ENCODE measurements around the gene OR5D14. TPM values are rescaled to one million over a fixed set of nuclear protein-coding genes. Genes with fewer than 3 reads are reported as not detected.

Gene OR5D14
- total and polyA plus RNA-seq, 2 of the 13 experiments (the other 11 are each of a cell fraction or from before 2014, with no cell fraction given) = not detected

DNA sequence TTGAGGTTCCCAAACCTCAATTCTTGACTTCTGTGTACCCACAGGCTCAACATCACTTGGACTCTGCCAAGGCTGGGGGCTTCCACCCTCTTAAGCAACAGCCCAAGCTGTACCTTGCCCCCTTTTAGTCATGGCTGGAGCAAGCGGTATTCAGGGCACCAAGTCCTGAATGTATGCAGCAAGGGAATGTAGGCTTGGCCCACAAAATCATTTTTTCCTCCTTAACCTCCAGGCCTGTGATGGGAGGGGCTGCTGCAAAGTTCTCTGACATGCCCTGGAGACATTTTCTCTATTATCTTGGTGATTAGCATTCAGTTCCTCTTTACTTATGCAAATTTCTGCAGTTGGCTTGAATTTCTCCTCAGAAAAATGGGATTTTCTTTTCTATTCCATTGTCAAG is 10.9 kb downstream of the OR5D14 start (continued):
- TF ChIP-seq SCMH1 (CRISPR knock-in tag; IDR thresholded peaks at IDR 0.05; ENCODE audit: borderline replicate concordance) (no peak), SP1 (IDR thresholded peaks at IDR 0.05) (no peak), SP1 (CRISPR knock-in tag; IDR thresholded peaks at IDR 0.05) (no peak), CBFB (CRISPR knock-in tag; IDR thresholded peaks at IDR 0.05) (no peak), ZNF138 (CRISPR knock-in tag; IDR thresholded peaks at IDR 0.05; ENCODE audit: low read depth) (no peak), ZBTB3 (CRISPR knock-in tag; IDR thresholded peaks at IDR 0.05; ENCODE audit: borderline replicate concordance, low read depth) (no peak), WIZ (CRISPR knock-in tag; IDR thresholded peaks at IDR 0.05) (no peak), SIX1 (CRISPR knock-in tag; IDR thresholded peaks at IDR 0.05; ENCODE audit: borderline replicate concordance) (no peak)
- TF ChIP-seq, protein P1, sequence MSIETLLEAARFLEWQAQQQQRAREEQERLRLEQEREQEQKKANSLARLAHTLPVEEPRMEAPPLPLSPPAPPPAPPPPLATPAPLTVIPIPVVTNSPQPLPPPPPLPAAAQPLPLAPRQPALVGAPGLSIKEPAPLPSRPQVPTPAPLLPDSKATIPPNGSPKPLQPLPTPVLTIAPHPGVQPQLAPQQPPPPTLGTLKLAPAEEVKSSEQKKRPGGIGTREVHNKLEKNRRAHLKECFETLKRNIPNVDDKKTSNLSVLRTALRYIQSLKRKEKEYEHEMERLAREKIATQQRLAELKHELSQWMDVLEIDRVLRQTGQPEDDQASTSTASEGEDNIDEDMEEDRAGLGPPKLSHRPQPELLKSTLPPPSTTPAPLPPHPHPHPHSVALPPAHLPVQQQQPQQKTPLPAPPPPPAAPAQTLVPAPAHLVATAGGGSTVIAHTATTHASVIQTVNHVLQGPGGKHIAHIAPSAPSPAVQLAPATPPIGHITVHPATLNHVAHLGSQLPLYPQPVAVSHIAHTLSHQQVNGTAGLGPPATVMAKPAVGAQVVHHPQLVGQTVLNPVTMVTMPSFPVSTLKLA (IDR thresholded peaks at IDR 0.05) = no peak
- TF ChIP-seq, protein P2, sequence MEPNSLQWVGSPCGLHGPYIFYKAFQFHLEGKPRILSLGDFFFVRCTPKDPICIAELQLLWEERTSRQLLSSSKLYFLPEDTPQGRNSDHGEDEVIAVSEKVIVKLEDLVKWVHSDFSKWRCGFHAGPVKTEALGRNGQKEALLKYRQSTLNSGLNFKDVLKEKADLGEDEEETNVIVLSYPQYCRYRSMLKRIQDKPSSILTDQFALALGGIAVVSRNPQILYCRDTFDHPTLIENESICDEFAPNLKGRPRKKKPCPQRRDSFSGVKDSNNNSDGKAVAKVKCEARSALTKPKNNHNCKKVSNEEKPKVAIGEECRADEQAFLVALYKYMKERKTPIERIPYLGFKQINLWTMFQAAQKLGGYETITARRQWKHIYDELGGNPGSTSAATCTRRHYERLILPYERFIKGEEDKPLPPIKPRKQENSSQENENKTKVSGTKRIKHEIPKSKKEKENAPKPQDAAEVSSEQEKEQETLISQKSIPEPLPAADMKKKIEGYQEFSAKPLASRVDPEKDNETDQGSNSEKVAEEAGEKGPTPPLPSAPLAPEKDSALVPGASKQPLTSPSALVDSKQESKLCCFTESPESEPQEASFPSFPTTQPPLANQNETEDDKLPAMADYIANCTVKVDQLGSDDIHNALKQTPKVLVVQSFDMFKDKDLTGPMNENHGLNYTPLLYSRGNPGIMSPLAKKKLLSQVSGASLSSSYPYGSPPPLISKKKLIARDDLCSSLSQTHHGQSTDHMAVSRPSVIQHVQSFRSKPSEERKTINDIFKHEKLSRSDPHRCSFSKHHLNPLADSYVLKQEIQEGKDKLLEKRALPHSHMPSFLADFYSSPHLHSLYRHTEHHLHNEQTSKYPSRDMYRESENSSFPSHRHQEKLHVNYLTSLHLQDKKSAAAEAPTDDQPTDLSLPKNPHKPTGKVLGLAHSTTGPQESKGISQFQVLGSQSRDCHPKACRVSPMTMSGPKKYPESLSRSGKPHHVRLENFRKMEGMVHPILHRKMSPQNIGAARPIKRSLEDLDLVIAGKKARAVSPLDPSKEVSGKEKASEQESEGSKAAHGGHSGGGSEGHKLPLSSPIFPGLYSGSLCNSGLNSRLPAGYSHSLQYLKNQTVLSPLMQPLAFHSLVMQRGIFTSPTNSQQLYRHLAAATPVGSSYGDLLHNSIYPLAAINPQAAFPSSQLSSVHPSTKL (CRISPR knock-in tag; IDR thresholded peaks at IDR 0.05) = no peak
- TF ChIP-seq, protein P3, sequence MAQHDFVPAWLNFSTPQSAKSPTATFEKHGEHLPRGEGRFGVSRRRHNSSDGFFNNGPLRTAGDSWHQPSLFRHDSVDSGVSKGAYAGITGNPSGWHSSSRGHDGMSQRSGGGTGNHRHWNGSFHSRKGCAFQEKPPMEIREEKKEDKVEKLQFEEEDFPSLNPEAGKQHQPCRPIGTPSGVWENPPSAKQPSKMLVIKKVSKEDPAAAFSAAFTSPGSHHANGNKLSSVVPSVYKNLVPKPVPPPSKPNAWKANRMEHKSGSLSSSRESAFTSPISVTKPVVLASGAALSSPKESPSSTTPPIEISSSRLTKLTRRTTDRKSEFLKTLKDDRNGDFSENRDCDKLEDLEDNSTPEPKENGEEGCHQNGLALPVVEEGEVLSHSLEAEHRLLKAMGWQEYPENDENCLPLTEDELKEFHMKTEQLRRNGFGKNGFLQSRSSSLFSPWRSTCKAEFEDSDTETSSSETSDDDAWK (CRISPR knock-in tag; IDR thresholded peaks at IDR 0.05) = no peak

All from HepG2 (cell line).